Activated CD4-positive, alpha-beta T cell treated with anti-CD3 and anti-CD28 coated beads, Interleukin-2, amount 50 U/mL, for 24 hours (primary cell): Measurements from ENCODE around the gene PRDM12.

Experiments
- DNase-seq, 2 donors: peaks; one replicate each; pipeline ENCODE4 v3.0.0-alpha.2; 2020; ENCODE audit warnings: low read depth in 1 of 2, low spot score in 1 of 2

PRDM12 gene

DNA sequence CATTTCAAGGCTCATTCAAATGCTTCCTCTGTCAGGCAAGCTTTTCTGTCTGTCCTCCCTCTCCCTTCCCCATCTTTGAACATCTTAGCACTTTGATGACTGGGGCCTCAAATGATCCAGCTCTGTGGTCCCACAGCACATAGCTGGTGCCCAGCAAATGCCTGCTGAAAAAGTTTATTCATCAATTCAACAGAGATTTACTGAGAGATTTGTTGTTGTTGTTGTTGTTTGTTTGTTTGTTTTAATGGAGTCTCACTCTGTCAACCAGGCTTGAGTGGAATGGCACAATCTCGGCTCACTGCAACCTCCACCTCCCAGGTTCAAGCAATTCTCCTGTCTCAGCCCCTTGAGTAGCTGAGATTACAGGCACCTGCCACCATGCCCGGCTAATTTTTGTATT is 23.2 kb downstream of the PRDM12 start:
- DNase-seq = no peak

DNA sequence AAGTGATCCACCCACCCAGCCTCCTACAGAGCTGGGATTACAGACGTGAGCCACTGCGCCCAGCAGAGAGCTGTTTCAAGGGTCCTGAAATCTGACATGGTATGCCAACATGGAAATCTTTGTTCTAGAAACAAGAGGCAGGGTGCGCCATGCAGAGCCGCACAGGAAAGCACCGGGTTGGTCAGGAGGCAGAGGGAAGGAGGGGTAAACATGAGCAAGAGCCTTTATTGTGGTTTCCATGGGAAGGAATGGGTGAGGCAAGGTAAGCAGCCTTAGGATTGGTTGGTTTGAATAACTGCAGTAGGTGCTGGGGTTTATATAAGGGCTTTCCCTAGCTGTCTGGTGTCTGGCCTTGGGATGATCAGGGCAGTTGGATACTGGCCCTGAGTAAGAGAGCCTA is 23.7 kb downstream of the PRDM12 start:
- no peak for DNase-seq

DNA sequence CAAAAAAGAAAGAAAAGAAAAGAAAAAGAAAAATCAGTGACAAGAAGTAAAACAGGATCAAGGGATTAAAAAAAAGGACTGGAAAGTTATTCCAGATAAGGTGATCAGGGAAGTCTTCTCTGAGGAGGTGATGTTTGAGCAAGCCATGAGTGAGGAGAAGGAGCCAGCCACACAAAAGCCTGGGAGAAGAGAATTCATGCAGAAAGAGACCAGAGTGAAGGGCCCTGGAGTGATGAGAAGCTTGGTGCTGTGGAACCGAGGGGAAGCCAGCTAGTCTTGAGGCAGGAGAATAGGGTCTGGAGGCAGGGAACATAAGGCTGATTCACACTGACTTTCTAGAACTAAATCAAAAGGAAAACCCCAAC is 25.2 kb downstream of the PRDM12 start:
- no peak for DNase-seq

DNA sequence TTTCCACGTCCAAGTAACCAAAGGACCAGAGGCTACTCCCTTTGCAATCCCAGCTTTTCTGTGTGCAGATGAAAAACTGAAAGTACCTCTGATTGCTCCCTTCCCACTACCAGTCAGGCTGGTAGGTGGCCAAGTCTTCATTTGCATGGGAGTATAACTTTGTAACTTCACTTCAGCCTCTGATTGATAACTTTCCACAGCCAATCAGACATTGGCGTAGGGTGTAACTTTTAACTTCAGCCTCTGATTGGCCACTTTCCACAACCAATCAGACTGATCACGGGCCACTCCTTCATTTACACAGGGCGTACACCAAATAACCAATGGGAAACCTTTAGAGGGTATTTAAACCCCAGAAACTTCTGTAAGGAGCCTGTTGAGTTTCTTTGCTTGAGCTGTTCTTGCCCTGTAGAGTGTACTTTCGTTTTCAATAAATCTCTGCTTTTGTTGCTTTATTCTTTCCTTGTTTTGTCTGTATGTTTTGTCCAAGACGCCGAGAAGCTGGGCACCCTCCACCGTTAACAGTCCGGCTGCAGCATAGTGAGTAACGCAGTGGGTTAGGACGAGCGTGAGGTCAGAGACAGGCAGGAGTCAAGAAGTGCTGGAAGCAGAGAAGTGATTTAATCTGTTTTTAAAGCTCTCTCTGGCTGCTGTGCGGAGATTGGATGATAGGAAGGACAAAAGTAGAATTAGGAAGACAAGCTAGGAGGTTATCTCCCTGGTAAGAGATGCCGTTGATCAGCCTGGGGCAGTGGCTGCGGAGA is 25.7 kb downstream of the PRDM12 start:
- no peak for DNase-seq

DNA sequence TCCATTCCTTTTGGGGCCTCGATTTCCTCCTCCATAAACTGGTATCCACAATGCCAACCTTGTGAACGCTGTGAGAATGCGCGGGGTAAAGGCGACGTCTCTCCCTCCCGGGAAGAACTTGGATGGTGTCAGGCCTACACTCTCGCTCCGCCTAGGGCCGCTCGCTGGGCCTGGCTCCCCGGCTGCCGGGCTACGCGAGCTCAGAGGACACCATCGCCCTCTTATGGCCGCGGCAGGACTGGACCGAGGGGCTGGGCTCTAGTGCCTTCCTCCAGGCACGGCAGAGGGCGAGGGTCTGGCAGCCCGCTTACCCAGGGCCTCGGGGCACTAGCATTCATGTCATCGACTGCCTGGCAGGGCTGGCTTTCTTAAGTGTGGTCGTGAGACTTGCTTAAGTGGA is 27.9 kb downstream of the PRDM12 start:
- no peak for DNase-seq

DNA sequence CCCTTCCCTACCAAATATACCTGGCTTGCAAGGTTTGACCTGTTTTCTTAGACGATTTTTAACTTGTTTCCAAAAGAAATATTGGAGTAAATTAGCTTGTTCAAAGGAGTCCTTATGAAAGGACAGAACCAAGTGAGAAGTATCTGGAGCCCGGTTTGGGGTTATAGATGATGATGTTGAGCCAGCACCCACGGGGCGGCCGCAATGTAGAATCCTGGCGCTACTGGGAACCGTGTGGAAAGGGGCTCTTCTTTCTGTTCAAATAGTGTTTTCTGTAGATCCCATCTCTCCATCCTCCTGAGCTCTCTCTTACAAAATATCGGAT is 28.7 kb downstream of the PRDM12 start:
- DNase-seq = no peak

DNA sequence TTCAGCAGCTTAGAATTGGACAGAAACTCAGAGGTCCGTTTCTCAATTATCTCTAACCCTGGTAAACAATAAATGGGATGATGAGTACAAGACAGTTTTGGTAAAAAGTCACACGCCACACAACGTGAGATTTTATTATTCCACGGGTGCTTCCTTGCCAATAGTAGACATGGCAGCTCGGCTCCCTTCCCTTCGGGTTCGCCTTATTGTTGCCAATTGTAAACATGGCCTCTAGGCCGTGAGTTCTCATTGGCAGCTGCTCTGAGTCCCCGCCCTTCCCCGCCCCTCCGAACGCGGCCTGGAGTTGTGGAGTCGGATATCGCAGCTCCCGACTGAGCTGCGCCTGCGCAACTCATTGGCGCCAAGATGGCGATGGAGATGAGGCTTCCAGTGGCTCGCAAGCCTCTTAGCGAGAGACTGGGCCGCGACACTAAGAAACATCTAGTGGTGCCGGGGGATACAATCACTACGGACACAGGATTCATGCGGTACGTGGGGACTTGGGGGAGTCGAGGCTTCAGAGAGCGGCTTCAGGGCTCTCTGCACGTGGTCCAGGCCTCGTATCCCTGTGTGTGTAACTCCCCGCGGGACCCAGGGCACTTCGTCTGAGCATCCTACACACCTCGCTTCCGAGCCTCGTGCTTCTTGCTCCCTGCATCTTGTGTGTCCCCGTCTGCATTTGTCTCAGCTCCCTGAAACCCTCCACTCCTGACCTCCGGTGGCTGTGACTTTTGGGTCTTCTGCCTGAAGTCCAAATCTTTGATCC is 29.2 kb downstream of the PRDM12 start, which contains the start of gene EXOSC2:
Gene EXOSC2, plus strand, starts transcription at position 355 of the 766 bp plus-strand sequence. Its CDS starts 12 bp downstream, at position 367.
- peak; percentile 91 to 98 for DNase-seq

DNA sequence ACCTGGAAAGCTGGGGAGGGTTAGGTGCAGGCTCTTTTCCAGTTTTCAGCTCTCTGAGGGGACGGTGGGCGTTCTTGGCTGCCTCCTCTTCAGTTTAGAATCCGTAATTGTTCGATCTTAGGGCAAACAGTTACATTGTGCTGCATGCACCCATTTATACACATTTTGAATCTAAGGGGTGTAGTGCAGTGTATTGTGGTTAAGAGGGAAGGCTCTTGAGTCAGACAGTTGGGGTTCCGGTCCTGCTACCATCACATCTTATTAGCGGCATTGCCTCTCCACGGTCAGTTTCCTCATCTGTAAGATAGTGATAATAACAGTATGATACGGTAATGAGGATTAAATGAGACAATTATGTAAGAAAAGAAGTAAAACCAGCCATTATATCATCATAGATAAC is 29.8 kb downstream of the PRDM12 start:
- DNase-seq = no peak

DNA sequence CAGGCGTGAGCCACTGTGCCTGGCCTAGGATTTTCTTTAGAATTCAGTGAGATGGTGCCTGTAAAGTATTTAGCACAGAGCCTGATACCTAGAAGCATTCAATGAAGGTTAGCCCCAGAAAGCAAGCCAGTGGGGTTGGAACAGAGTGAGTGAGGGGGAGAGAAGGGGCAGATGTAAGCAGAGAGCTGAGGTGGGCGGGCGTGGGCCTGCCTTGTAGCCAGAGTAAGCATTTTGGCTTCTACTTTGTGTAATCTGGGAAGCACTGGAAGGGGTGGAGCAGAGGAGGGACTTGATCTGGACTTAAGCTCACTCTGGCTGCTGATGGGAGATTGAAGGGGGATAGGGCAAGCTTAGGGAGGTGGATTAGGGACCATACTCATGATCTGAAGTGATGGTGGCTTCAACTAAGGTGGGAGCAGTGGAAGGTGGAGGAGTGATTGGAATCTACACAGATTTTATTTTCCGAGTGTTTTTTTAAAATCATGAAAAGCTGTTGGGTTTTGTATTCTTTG is 31.8 kb downstream of the PRDM12 start:
- no peak for DNase-seq

DNA sequence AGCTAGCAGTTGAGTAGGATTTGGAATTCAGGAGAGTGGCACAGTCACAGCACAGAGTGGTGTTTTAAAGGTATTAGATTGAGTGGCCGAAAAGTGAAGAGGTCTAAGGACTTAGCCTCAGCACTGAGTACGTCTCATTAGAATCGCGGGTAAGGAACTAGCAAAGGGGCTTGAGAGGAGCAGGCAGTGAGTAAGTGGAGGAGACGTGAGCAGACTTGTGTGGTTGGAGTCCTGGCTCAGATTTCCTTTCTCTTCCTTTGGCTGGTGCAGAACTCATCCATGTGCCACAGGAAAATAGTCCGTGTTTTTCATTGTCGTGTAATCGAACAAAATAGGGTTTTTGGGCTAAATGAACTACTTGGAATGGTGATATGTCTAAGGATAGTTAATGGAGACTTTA is 32.6 kb downstream of the PRDM12 start:
- DNase-seq = no peak

DNA sequence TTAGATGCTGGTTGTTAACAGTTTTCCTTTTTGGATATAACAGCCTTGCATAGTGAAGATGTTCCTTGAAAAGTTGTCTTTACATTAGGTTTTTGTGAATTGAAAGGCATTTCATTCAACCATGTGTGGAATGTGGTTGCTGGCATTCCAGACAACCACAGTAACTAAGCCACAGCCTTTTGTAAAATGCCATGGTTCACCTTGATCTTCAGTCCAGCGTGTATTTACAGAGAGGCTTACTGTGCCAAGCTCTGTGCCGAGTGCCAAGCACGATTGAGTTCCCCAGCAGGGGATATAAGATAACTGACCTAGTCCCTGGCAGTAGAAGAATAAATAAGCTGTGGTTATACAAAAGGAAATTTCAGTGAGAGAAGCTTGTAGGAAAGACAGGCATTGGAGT is 34.1 kb downstream of the PRDM12 start:
- no peak for DNase-seq

DNA sequence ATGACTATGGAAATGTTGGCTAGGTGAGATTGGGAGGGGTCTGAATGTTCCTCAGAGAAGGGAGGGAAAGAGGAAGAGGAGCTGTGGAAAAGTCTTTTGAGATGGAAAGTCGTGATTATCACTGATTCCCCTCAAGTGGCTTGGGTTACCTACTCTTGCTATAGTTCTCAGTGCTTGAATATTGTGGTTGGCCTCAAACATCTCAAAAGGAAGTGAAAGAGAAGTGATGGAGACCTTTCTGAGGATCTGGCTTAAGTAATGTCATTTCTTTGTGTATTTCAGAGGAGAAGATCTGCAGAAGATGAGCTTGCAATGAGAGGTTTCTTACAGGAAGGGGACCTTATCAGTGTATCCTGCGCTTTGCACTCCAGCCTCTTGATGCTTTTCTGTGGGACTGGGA is 34.7 kb downstream of the PRDM12 start:
- no peak for DNase-seq

DNA sequence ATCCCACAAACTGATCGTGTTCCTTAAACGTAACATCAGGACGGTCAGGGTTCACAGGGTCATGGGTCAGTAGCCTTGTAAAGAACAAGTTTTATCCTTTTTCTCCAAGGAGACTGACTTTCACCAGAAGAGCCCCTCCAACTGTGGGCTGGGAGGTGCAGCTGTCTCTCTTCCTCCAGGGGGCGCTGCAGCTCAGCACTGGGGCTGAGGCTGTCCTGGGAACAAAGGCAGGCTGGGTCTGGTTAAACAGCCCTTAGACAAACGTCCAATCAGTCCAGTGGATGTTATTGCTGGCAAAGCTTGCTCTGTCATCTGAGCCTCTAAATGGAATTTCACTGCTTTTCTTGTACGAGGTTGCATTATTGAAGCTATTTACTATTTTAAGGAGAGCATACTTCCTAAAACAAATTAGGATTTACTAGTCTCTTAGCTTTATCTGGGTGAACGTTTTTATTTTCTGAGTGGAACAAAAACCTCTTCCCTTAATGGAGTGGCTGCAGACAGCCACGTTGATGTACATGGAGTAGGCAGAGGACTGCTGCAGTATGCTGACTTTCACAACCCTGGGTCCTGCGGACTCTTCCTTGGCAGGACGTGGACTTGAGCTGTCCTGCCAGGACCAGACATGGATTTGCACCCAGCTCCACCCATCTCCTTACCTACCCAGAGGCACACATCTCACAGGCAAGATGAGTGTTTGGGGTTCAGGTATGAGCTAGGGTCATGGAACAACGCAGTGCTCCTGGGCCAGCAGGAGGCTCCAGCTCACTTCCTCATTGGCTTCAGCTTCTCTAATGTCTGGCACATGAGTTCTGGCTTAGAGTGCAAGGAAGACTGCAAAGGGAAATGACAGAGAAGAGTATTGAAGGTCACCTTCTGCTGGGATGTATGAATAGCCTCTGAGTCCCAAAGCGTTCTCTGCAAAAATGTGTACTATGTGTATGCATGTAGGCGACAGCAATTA is 36.9 kb downstream of the PRDM12 start:
- DNase-seq = peak; percentile 42 to 57

DNA sequence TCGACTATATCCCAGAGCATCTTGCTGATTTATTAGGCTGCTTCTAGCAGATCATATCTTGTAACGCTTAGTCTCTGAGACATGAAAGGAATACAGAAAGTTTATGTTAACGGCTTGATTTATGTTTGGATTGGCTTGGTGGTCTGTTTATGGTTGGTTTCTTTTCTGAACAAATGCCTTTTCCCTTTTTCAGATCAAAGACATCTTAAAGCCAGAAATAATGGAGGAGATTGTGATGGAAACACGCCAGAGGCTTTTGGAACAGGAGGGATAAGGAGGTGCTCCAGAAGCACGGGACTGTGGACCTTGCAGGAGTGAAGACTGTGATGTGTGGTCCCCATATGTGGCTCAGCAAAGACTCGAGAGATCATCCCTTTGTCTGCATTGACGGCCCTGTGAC is 39.1 kb downstream of the PRDM12 start:
- no peak for DNase-seq

DNA sequence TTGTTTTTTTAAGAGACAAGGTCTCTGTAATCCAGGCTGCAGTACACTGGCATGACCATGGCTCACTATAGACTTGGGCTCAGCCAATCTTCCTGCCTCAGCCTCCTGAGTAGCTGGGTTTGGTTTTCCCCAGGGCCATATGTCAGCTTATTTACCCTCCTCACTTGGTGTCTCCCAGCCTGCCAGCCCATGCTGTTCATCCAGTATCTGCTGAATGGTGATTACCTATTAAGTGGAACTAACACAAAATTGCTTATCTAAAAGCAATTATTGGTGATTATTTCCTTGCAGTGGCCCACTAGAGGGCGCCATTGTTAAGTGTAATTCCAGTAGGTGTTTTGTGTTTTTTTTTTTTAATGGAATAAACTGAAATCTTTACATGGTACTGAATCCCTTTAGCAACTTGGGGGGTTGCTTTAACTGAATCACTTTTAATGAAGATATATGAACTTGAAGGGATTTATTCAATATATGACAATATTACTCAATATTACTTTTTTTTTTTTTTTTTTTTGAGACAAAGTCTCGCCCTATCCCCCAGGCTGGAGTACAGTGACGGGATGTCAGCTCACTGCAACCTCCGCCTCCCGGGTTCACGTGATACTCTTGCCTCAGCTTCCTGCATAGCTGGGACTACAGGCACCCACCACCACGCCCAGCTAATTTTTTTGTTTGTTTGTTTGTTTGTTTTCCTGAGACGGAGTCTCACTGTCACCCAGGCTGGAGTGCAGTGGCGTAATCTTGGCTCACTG is 43.0 kb downstream of the PRDM12 start:
- DNase-seq = peak; percentile 33 to 66

DNA sequence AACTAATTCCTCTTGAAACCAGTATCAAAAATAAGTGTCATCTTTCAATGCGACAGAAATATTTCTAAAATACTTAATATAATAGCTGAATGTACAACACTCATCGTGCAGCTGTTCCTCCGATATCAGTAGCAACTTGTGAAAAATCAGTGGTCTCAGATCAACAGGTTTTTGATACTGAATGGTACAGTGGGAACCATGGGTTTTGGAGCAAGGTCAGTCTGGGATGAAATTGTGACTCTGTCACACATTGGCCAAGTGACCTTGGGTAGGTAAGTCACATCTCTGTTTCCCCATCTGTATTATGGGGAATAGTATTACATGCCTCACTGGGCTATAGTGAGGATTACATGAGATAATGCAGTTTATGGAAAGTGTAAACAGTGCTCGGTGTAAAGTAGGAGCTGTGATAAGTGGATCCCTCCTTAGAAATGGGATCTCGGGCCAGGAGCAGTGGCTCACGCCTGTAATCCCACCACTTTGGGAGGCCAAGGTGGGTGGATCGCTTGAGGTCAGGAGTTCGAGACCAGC is 46.5 kb downstream of the PRDM12 start:
- no peak for DNase-seq

DNA sequence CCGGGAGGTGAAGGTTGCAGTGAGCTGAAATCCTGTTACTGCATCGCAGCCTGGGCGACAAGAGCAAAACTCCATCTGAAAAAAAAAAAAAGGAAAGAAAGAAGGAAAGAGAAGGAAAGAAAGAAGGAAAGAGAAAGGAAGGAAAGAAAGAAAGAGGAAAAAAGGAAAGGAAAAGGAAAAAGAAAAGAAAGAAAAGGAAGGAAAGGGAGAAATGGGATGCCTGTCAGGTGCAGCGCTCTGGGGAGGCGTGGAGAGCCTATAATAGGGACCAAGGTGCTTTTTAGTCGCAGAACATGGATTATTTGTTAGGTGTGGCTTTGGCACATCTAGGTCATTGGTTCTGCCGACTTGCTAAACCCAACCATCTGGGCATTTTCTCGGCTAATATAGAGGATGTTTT is 47.1 kb downstream of the PRDM12 start:
- DNase-seq = no peak

DNA sequence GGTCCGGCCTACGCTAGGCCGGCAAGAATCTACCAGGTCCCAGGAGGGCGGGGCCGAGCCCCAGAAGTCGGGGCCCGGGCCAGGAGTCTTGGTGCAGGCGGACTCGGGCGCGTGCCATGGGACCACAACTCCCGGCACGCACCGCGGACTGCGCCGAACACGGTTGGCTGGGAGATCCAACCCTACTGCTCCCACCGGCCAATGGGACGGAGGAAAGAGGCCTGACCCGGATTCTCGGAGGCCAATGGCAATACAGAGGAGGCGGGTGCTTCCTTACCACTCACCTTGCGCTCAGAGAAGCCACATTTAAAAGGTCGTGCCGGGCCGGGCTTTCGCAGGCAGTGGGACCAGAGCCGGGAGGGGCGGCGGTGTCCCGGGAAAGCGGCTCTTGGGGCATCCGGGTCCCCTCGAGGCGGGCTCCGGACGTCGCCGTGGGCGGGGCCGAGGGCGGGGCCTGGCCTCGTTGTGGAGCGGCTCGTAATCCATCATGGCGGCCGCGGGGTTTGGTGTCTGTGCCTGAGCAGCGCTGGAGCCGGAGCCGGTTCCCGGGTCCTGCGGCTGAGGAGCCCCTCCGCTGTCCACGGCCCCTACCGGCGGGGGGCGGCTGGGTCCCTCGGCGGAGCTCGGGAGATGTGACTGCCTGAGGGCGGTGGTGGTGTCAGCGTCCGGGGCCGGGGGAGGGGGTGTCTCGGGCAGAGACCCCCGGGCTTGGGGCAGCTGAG is 48.3 kb downstream of the PRDM12 start:
- peak; percentile 89 to 97 for DNase-seq

DNA sequence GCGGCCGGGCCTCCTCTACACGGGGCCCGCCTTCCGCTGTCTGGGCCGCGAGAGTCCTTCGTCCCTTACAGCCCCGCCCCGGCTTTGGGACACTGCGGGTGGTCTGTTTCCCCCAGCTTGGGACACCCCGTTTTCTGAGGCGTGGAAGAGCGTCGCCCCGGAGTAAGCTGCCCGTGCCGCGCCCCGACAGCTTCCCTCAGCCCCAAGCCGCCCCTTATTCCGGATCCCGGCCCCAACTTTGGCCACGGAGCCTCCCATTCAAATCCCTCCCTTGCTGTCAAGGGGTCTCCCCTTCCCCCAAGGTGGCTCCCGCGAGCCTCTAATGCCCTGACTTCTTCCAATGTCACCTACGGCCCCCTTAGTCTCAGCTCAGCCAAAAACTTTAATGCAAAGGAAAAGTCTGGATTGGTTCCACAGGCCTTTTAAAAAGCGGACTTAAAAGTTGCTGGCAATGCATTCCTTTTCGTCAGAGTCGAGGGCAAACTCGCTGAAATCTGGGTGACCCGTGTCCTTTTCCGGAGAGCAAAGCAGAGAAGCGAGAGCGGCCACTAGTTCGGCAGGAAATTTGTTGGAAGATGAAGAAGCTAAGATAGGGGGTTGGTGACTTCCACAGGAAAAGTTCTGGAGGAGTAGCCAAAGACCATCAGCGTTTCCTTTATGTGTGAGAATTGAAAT is 49.0 kb downstream of the PRDM12 start:
- DNase-seq = no peak
